KOPT-K1 (cell line): ENCODE results near the gene RPS2.

Experiments
- H3K27ac ChIP-seq: fragments of 200-600 bp; sonication (generic); 2 replicates; pipeline ENCODE4 v1.5.1; 2016; ENCODE audit warnings: antibody characterized with exemption, mild to moderate bottlenecking, low read depth, low read length; ENCODE audit not compliant: poor library complexity, severe bottlenecking
- H3K36me3 ChIP-seq: fragments of 200-600 bp; sonication (generic); 2 replicates; pipeline ENCODE4 v1.5.1; 2017; ENCODE audit warnings: antibody characterized with exemption, mild to moderate bottlenecking, low read length, moderate library complexity; ENCODE audit not compliant: insufficient read depth
- H3K9me3 ChIP-seq: fragments of 200-600 bp; sonication (generic); 2 replicates; pipeline ENCODE4 v1.5.1; 2017; ENCODE audit warnings: antibody characterized with exemption, low read length, mild to moderate bottlenecking; ENCODE audit not compliant: insufficient read depth, poor library complexity, severe bottlenecking

The RPS2 gene

GRCh38 chr16:2002406-2003230 lies 38.0 kb upstream of the RPS2 start:
- H3K9me3 ChIP-seq, result no peaks in the 10 kb centered on the region
- no peak overlapping the region for H3K27ac ChIP-seq
- H3K36me3 ChIP-seq, result peaks cover 90% of the 10 kb centered on the region

GRCh38 chr16:2001456-2002355 lies 37.1 kb upstream of the RPS2 start:
- Histone ChIP-seq H3K9me3 (no peaks in the 10 kb centered on the region), H3K27ac (no peak overlapping the region), H3K36me3 (peaks cover 89% of the 10 kb centered on the region)

- peaks cover 87% of the 10 kb centered on the region for H3K36me3 ChIP-seq
- H3K9me3 ChIP-seq, result no peaks in the 10 kb centered on the region
- H3K27ac ChIP-seq, result no peak overlapping the region
Measured at GRCh38 chr16:2001035-2001434, 36.4 kb upstream of the RPS2 start.

GRCh38 chr16:1999866-2000514 lies 35.4 kb upstream of the RPS2 start:
- H3K9me3 ChIP-seq, result no peaks in the 10 kb centered on the region
- peaks cover 86% of the 10 kb centered on the region for H3K36me3 ChIP-seq
- H3K27ac ChIP-seq, result no peak overlapping the region

GRCh38 chr16:1998852-1999801 lies 34.5 kb upstream of the RPS2 start:
- no peak overlapping the region for H3K27ac ChIP-seq
- peaks cover 80% of the 10 kb centered on the region for H3K36me3 ChIP-seq
- no peaks in the 10 kb centered on the region for H3K9me3 ChIP-seq

- Histone ChIP-seq H3K36me3 (peaks cover 75% of the 10 kb centered on the region), H3K9me3 (no peaks in the 10 kb centered on the region), H3K27ac (no peak overlapping the region)
Measured at GRCh38 chr16:1998360-1998835, 33.8 kb upstream of the RPS2 start.

GRCh38 chr16:1997494-1998359 lies 33.1 kb upstream of the RPS2 start:
- Histone ChIP-seq H3K36me3 (peaks cover 68% of the 10 kb centered on the region), H3K27ac (no peak overlapping the region), H3K9me3 (no peaks in the 10 kb centered on the region)

- Histone ChIP-seq H3K27ac (no peak overlapping the region), H3K9me3 (no peaks in the 10 kb centered on the region), H3K36me3 (peaks cover 28% of the 10 kb centered on the region)
Measured at GRCh38 chr16:1993731-1994131, 29.1 kb upstream of the RPS2 start.

- no peaks in the 10 kb centered on the region for H3K9me3 ChIP-seq
- H3K27ac ChIP-seq, result no peak overlapping the region
- H3K36me3 ChIP-seq, result peaks cover 19% of the 10 kb centered on the region; the same call in 1 of the 2 replicates
Measured at GRCh38 chr16:1992704-1993317, 28.2 kb upstream of the RPS2 start.

GRCh38 chr16:1991948-1992703 lies 27.5 kb upstream of the RPS2 start:
- Histone ChIP-seq H3K9me3 (no peaks in the 10 kb centered on the region), H3K36me3 (peaks cover 12% of the 10 kb centered on the region; the same call in 1 of the 2 replicates), H3K27ac (no peak overlapping the region)

GRCh38 chr16:1991588-1991947 lies 26.9 kb upstream of the RPS2 start:
- Histone ChIP-seq H3K36me3 (peaks cover 11% of the 10 kb centered on the region; the same call in 1 of the 2 replicates), H3K27ac (no peak overlapping the region), H3K9me3 (no peaks in the 10 kb centered on the region)

GRCh38 chr16:1991135-1991551 lies 26.5 kb upstream of the RPS2 start:
- H3K36me3 ChIP-seq, result peaks cover 16% of the 10 kb centered on the region; the same call in 1 of the 2 replicates
- no peak overlapping the region for H3K27ac ChIP-seq
- no peaks in the 10 kb centered on the region for H3K9me3 ChIP-seq
